Tongue (tissue), 2 donors: ENCODE results near the gene DCAF15. TPM values are rescaled to one million over a fixed set of nuclear protein-coding genes. Genes with fewer than 3 reads are reported as not detected.

ENCODE experiments used
- DNase-seq: peaks from one replicate; pipeline ENCODE4 v3.0.0-alpha.2; 2015
- total RNA-seq: library from RNA; depleted of rRNA; stranded (reverse); fragments of >200 nt; gene quantifications from one replicate; pipeline ENCODE4 v1.2.3, GENCODE V29; 2014

The DCAF15 gene
- total RNA-seq, 1 donor from 2014 or later = 12.3 TPM

- DNase-seq = no peak
These were observed 42.9 kb downstream of the DCAF15 start for GRCh38 chr19:13995017-13995728.

GRCh38 chr19:13995878-13996765, 43.8 kb downstream of the DCAF15 start:
- DNase-seq = no peak

- no peak for DNase-seq
These were observed 44.8 kb downstream of the DCAF15 start for GRCh38 chr19:13996928-13997630.

GRCh38 chr19:13997631-13997962, 45.3 kb downstream of the DCAF15 start:
- no peak for DNase-seq

GRCh38 chr19:13998426-13998825, 46.1 kb downstream of the DCAF15 start:
- no peak for DNase-seq

- no peak for DNase-seq
These were observed 46.8 kb downstream of the DCAF15 start for GRCh38 chr19:13999085-13999484.

GRCh38 chr19:14000691-14001375, 48.5 kb downstream of the DCAF15 start:
- no peak for DNase-seq

- DNase-seq = no peak
These were observed 50.4 kb downstream of the DCAF15 start for GRCh38 chr19:14002571-14003250.

GRCh38 chr19:14003251-14004055, 51.1 kb downstream of the DCAF15 start:
- DNase-seq = no peak

- DNase-seq = peak; percentile 27
These were observed 52.5 kb downstream of the DCAF15 start for GRCh38 chr19:14004619-14005348.

- peak; percentile 95 for DNase-seq
These were observed 53.2 kb downstream of the DCAF15 start for GRCh38 chr19:14005349-14006084.

GRCh38 chr19:14006085-14006765, 53.9 kb downstream of the DCAF15 start, which contains the start of gene RFX1:
Gene RFX1, minus strand, starts transcription at chr19:14006320. Its CDS starts 12,477 bp downstream, at chr19:13993843.
- DNase-seq = peak; percentile 100

- no peak for DNase-seq
These were observed 54.7 kb downstream of the DCAF15 start for GRCh38 chr19:14006766-14007562.
